ENCODE measurements around the gene SSBP3.

DNA sequence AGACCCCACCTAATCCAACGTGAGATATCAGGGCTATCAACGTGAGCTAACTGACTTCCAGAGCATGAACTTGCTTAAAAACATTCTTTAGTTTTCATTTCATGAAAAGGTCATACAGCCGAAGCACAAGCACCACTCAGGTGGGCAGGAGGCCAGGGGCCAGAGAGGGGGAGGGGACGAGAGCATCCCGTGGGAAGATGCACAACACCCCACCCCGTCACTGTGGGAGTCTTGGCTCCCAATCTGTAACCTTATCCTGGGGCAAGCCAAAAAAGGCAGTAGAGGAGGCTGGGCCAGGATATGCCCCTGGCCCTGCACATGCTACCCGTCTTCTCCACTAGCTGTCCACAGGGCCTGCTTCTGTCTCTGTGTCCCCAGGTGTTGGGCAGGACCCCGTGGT is 31.4 kb downstream of the SSBP3 start:
- TF ChIP-seq POLR2A (IDR thresholded peaks at IDR 0.05) = no peak
- TF ChIP-seq, protein P1, sequence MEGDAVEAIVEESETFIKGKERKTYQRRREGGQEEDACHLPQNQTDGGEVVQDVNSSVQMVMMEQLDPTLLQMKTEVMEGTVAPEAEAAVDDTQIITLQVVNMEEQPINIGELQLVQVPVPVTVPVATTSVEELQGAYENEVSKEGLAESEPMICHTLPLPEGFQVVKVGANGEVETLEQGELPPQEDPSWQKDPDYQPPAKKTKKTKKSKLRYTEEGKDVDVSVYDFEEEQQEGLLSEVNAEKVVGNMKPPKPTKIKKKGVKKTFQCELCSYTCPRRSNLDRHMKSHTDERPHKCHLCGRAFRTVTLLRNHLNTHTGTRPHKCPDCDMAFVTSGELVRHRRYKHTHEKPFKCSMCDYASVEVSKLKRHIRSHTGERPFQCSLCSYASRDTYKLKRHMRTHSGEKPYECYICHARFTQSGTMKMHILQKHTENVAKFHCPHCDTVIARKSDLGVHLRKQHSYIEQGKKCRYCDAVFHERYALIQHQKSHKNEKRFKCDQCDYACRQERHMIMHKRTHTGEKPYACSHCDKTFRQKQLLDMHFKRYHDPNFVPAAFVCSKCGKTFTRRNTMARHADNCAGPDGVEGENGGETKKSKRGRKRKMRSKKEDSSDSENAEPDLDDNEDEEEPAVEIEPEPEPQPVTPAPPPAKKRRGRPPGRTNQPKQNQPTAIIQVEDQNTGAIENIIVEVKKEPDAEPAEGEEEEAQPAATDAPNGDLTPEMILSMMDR (IDR thresholded peaks at IDR 0.05) = no peak

All from tibial nerve (tissue), 3 donors.